ENCODE measurements around the gene GABRD. TPM values are rescaled to one million over a fixed set of nuclear protein-coding genes. Genes with fewer than 3 reads are reported as not detected.

Gene GABRD
- polyA plus RNA-seq, 3 donors: 1.8 TPM

DNA sequence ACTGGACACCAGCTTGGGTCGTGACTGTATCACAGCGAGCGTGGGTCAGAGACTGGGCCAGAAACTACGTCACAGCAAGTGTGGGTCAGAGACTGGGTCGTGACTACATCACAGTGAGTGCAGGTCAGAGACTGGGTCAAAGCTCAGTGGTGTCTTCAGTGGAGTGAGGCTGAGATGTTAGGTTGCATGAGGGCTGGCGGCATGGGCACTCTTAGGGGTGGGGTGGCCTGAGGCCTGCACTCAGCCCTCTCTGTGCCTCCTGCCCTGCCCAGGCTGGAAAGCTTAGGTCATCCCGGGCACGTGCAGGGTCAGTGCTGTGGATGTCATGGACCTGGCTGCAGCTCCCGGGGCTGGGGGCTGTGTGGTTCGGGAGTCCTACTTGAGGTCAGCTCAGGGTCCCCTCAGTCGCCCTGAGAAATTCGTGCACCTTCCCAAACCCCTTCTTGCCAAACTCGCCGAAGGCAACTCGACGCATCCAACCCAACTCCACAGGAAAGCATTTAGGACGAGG is 34.5 kb upstream of the GABRD start:
- no peak for DNase-seq (ENCODE audit: low read depth in 3 of 3, low spot score in 2 of 3)

DNA sequence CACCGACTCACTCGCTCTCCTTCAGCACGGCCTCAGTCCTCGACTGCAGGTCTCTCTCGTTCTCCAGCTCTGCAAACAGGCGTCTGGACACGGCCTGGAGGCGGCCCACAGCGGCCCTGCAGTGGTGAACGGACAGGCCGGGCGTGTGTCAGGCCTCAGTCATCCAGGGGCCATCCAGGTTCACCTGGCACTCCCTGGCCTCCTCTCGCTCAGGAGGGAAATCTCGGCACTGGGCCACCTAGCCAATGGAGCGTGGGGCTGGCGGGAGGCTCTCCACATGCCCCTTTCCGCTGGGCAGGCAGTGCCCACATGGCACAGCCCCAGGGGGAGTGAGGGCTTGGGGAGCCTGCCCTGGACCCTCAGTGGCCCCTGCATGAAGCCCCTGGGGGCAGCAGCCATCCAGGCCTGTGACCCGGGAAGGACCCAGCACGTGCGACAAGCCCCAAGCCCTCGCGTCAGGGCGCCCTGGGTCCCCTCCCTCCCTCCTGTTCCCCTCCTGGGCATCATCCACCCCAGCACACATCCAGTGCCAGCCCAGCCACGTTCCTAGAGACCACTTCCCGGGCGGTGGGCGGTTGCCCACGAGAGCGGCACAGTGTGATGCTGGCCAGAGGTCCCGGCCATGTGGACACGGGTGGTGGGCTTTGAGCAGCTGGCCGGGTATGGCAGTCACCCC is 33.6 kb upstream of the GABRD start:
- DNase-seq (ENCODE audit: low read depth in 3 of 3, low spot score in 2 of 3): no peak

DNA sequence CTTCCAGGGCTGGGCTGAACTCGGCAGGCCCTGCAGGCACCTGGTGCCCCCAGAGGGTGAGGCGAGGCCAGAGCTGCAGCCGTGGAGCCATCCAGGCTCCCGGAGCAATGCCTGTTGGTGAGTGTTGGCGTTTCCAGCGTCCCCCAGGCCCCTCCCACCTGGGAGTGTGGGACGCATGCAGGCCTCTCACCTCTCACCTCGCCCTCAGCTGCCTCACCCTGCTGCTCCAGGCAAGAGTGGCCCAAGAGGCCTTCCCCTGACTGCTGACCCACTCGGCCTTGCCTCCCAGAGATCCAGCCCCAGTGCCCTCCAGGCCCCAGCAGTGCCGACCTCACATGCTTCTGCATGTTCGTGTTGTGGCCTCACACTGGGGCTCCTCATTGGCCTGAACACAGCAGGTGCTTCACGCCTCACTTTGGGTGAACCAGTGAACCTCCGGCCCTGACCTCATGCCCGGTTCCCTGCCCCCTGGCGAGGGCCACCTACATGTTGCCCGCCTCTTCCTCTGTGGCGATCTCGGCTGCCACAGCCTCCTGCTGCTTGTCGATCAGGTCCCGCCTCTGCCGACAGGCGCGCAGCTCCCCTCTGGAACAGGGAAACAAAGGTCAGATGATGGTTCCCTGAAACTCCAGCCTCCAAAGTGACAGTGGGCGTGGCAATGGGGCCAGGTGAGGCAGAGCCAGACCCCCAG is 32.5 kb upstream of the GABRD start:
- DNase-seq (ENCODE audit: low read depth in 3 of 3, low spot score in 2 of 3): no peak

DNA sequence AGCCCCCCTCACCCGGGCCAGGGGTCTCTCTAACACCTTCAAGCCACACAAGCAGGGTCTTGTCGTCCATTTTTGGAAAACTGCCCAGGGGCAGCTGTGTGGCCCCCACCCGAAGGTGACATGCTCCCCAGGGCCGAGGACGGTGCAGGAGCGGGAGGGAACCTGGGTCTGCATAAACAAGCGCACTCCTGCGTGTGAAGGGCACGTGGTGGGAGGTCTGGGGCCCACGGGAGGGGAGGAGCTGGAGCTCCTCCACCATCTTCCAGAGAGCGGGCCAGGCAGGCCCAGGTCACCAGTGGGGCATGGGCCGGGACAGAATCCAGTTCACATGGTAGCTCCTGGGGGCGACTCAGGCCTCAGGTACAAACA is 32.0 kb upstream of the GABRD start:
- no peak for DNase-seq (ENCODE audit: low read depth in 3 of 3, low spot score in 2 of 3)

DNA sequence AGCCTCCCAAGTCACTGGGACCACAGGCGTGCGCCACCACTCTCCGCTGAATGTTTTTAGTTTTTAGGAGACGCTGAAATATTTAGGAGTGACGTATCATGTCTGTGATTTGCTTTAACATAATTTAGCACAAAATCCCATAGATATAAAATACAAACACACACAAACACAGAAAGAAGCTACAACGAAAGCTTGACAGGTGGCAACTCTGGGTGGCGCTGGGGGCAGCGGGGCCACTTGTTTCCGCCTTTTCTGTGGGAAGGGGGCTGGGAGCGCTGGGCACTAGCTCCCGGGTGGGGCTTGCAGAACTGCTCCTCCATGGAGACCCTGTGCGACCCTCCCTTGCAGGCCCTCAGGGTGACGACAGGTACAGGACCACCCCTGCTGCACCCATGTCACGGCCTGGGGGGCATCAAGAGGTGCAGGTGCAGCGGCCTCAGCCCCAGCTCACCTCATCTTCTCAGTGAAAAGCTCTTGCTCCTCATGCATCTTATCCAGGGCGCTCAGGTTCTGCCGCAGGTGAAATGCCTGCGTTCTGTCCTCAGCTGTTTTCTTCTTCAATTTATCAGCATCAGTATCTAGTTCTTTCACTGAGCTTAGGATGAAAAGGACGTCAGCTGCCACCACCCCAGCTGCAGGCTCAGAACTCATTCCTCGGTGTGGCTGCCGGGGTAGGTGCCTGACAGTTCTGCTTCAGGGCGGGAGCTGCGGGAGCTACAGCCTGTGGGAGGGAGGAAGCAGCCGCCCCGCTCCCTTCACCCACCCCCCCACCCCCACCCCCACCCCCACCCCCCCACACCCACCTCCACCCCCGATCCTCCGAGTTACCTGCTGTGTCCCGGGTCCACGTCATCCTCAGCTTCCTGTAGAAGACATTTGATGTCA is 30.8 kb upstream of the GABRD start:
- no peak for DNase-seq (ENCODE audit: low read depth in 3 of 3, low spot score in 2 of 3)

DNA sequence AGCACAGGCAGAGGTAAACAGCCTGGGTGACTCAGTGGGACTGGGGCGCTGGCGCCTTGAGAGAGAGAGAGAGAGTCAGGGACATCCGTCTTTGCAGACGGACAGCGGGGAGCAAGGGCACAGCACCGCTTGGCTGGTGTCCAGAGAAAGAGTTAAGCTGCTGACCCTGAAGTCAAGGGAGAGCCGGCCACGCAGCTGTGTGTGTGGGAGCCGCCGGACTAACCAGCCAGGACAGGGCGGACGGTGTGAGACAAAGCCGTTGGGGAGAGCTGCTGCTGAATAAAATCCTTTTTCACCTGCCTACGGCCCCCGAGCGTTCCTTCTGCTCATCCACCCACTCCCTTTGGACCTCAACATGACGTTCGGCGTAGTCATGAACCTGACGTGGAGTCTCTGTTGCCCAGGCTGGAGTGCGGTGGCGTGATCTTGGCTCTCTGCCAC is 30.0 kb upstream of the GABRD start:
- DNase-seq (ENCODE audit: low read depth in 3 of 3, low spot score in 2 of 3): no peak

DNA sequence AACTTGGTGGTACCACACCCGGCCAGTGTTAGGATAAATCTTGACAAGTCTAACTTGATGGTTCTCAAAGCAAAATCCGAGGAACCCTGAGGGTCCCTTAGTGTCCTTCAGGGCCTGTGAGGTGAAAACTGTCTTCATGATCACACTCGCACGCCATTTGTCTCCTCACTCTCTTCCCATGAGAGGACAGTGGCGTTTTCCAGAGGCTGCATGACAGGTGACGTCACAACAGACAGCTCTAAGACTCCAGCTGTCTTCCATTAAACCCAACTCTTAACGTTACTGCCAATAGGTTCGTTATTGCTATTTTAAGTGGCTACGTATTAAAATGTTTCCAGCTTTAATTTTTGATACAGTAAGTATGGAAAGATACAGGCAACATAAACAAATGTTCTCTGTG is 29.4 kb upstream of the GABRD start:
- DNase-seq (ENCODE audit: low read depth in 3 of 3, low spot score in 2 of 3): no peak

DNA sequence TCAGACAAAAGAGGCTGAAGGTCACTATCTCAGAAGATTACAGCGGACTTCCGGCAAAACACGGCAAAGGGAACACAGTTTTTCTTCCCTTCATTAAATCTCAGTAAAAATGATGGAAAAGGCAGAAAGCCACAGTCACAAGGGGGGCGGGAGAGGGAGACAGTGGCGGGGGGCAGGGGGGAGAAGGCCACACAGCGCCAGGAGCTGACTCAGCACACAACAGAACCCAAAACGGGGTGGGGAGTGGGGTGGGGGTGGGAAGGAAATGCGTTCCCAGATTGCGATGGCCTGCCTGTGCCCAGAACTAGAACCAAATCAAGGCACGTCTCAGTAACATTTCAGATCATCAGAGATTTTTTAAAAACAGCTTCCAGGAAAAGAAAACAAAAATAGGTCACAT is 28.9 kb upstream of the GABRD start:
- DNase-seq (ENCODE audit: low read depth in 3 of 3, low spot score in 2 of 3): no peak

GRCh38 chr1:1994536-1994935 is 24.6 kb upstream of the GABRD start:
- no peak for DNase-seq (ENCODE audit: low read depth in 3 of 3, low spot score in 2 of 3)

GRCh38 chr1:1996207-1996651 is 22.9 kb upstream of the GABRD start:
- no peak for DNase-seq (ENCODE audit: low read depth in 3 of 3, low spot score in 2 of 3)

DNA sequence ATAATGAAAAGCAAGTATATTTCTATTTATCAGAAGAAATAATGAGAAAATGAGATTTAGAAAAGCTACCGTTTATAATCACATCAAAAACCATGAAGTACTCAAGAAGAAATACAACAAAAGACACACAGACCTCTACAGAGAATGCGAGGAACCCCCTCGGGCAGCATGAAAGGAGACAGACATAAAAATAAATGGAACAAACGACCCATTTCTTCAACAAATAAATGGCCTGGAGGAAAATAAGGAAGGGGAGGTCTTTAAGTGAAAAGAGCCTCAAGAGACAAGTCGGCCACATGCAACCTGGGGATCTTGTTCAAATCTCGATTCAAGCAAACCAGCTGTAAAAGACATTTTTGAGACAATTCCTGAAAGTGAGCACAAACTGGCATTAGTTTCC is 21.6 kb upstream of the GABRD start:
- no peak for DNase-seq (ENCODE audit: low read depth in 3 of 3, low spot score in 2 of 3)

DNA sequence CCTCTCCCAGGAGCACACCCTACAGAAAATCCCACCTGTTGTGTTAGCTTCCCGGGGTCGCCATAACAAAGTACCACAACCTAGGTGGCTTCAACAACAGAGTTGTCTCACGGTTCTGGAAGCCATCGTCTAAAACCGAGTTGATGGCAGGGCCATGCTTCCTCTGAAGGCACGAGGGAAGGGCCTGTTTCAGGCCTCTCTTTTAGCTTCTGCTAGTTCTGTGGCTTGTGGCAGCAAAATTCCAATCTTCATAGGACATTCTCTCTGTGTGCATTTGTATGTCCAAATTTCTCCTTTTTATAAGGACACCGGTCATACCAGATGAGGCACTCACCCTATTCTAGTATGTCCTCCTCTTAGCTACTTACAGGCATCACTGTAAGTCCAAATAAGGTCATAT is 18.7 kb upstream of the GABRD start:
- no peak for DNase-seq (ENCODE audit: low read depth in 3 of 3, low spot score in 2 of 3)

GRCh38 chr1:2000850-2001249 is 18.3 kb upstream of the GABRD start:
- DNase-seq (ENCODE audit: low read depth in 3 of 3, low spot score in 2 of 3): no peak

DNA sequence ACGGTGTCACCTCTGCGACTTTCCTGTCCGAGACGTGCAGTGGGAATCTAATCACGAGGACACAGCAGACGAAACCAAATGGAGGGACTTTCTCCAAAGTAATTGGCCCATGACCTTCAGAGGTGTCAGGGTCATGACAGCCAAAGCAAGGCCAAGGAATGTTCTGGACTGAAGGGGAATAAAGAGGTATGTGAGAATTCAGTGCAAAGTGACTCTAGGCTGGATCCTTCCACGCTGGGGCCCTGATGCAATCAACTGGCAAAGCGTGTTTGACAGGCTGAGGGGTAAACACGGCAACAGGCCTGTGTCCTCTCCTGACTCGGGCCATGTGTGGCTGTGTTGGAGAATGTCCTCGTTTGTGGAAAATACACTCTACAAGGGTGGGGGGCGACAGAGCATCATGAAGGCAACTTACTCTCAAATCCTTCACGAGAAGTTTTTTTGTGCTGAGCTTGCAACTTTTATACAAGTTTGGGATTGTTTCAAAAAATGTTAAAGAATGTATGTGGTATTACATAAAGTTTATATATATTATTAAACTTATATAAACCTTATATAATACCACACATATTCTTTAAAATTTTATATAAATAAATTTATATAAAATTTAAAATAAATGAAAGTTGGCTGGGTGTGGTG is 17.3 kb upstream of the GABRD start:
- DNase-seq (ENCODE audit: low read depth in 3 of 3, low spot score in 2 of 3): no peak

GRCh38 chr1:2003541-2004131 is 15.5 kb upstream of the GABRD start, which contains the start of gene CFAP74:
CFAP74 (minus strand) TSS chr1:2003786; CDS start chr1:1990956, 12,830 bp downstream.
- peak in 1 of 3 donors; percentile 50 for DNase-seq (ENCODE audit: low read depth in 3 of 3, low spot score in 2 of 3)

GRCh38 chr1:2004856-2005255 is 14.3 kb upstream of the GABRD start:
- DNase-seq (ENCODE audit: low read depth in 3 of 3, low spot score in 2 of 3): no peak

- DNase-seq (ENCODE audit: low read depth in 3 of 3, low spot score in 2 of 3): peak in 1 of 3 donors; percentile 27
Measured at GRCh38 chr1:2009101-2010053, 9.8 kb upstream of the GABRD start.

DNA sequence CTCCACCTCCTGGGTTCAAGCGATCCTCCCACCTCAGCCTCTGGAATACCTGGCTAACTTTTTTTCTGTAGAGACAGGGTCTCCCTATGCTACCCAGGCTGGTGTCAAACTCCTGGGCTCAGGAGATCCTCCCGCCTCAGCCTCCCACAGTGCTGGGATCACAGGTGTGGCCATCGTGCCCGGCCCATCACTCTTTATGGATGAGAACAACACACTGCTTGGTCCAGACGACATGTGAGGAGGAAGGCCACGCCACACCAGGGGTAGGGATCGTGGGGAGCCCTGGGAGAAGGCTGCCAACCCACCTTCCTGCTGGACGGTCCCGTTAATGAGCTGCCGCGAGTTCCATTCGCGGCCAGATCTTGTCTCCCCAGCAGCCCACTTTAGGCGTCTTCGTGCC is 5.0 kb upstream of the GABRD start:
- DNase-seq (ENCODE audit: low read depth in 3 of 3, low spot score in 2 of 3): no peak

All from right renal cortex interstitium (tissue), 3 donors.